GM21737 (cell line): ENCODE data around the gene MTTP.

Experiments
- ATAC-seq: cut with Tn5 transposase; IDR thresholded peaks from one replicate; pipeline ENCODE4 v1.9.1; 2021; ENCODE audit warnings: mild to moderate bottlenecking, moderate library complexity; ENCODE audit not compliant: unreplicated experiment

The MTTP gene

GRCh38 chr4:99665983-99666382 lies 91.4 kb downstream of the MTTP start:
- no peak for ATAC-seq

GRCh38 chr4:99668472-99668871 lies 93.8 kb downstream of the MTTP start:
- no peak for ATAC-seq

DNA sequence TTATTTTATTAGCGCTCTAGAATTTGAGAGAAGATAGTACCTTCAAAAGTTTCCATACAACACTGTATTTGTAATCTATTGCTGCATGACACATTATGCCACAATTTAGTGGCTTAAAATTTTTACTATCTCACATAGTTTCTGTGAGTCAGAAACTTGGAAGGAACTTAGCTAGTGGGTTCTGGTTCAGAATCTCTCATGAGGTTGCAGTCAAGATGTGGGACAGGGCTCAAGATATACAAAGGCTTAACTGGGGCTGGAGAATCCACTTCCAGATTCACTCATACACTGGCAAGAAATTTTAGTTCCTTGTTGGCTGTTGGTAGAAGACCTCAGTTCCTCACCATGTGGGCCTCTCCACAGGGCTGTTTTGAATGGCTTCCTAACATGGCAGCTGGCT lies 94.5 kb downstream of the MTTP start:
- no peak for ATAC-seq

DNA sequence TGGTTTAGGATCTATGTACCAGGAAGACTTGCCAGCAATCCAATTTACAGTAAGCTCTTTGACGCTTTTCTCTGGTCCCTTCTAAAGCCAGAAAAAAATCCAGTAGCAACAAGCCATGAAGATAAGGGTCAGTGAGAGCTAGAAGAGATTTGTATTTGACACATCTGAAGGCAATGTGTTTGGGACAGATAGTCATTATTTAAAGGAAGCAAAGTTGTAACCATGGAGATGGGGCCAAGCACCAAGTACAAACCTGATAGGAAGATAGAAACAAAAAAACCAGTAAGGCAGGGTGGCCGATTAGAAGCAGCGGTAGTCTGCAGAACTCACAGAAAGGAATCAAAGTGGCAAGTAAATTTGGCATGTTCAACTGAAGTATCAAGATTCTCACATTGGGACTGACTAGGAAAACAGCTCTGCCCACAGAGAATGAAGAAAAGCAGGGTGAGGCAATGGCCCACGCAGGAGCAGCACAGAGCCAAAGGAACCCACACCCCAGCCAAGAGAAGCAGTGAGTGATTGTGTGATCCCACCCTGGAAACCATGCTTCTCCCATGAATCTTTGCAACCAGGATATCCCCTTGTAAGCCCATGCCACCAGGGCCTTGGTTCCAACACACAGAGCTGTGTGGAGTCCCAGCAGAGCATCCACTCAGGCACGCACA lies 95.9 kb downstream of the MTTP start:
- ATAC-seq = no peak
